Body of pancreas (tissue), 4 donors: ENCODE data around the gene TRIOBP. TPM values are rescaled to one million over a fixed set of nuclear protein-coding genes. Genes with fewer than 3 reads are reported as not detected.
"Not testable (repeated sequence)": the region's sequence is repeated elsewhere in the genome, so short reads cannot be mapped to it uniquely, and the experiment has no call there.

Source experiments
- ATAC-seq: fragments of 150-250 bp; one replicate; pipeline ENCODE4 v1.9.1; 2016
- DNase-seq, 4 donors: peaks; one replicate each; pipeline ENCODE4 v3.0.0-alpha.2; 2019
- H3K27ac ChIP-seq, 4 donors: fragments of 200-600 bp; sonication (generic); 1 replicate in 3 of 4; 2 replicates in 1 of 4; pipeline versions ENCODE4 v1.5.1 to v1.6.1; 2016 to 2019; ENCODE audit warnings: mild to moderate bottlenecking in 1 of 4, mixed read lengths in 1 of 4, moderate library complexity in 1 of 4
- H3K27me3 ChIP-seq, 2 donors: fragments of 200-600 bp; sonication (generic); one replicate each; pipeline ENCODE4 v1.6.0; 2016; ENCODE audit warnings: mild to moderate bottlenecking in 1 of 2
- H3K36me3 ChIP-seq, 2 donors: fragments of 200-600 bp; sonication (generic); replicated peaks in 1 of 2; 2 replicates each; pipeline ENCODE4 v1.5.1; 2016; ENCODE audit warnings: low read depth in 2 of 2; ENCODE audit not compliant: insufficient read depth in 1 of 2
- H3K4me1 ChIP-seq: fragments of 200-600 bp; sonication (generic); one replicate; pipeline ENCODE4 v1.6.0; 2016
- H3K4me3 ChIP-seq, 2 donors: fragments of 200-600 bp; sonication (generic); 1 replicate in 1 of 2; 2 replicates in 1 of 2; pipeline ENCODE4 v1.5.1; 2016 to 2019
- H3K9me3 ChIP-seq, 3 donors: fragments of 200-600 bp; sonication (generic); 1 replicate in 2 of 3; 2 replicates in 1 of 3; pipeline ENCODE4 v1.5.1; 2016
- CTCF ChIP-seq, 7 experiments: fragments of 450-650 bp in 4 of 7; fragments of 200-600 bp in 3 of 7; sonication (generic) in 3 of 7; IDR thresholded peaks; one replicate each; pipeline ENCODE4 v1.5.1; 2016 to 2019; ENCODE audit warnings: antibody characterized with exemption in 7 of 7
- POLR2A ChIP-seq, 3 donors: fragments of 450-650 bp; IDR thresholded peaks; one replicate each; pipeline ENCODE4 v1.6.1; 2016; ENCODE audit warnings: antibody characterized with exemption in 3 of 3, mild to moderate bottlenecking in 2 of 3
- WGBS, 2 donors: methylation state at CpG; one replicate each; pipeline ENCODE4 v1.1.5; 2017; 5-methylcytosine and 5-hydroxymethylcytosine counted together
- intact Hi-C: fragments of 100-400 bp; cut with DNase I; formaldehyde crosslinking; loops from one replicate; pipeline ENCODE4 v1.15.1; 2023
- total RNA-seq, 2 donors: library from RNA; depleted of rRNA; stranded (reverse); fragments of >200 nt; gene quantifications; one replicate each; pipeline ENCODE4 v1.1.0, GENCODE V29; 2016

Gene TRIOBP
- total RNA-seq, 2 donors from 2014 or later: 65.6 to 76.5 TPM

GRCh38 chr22:37716708-37717107, 19.9 kb downstream of the TRIOBP start:
- intact Hi-C loops: no loop called here
- no peak for ATAC-seq
- 89 to 91% methylated on average over 9 of the region's 9 CpGs for WGBS, 2 donors
- H3K36me3 ChIP-seq: no peaks in the 10 kb centered on the region
- DNase-seq: no peak
- H3K4me3 ChIP-seq: no peak overlapping the region
- no peak for TF ChIP-seq POLR2A (IDR thresholded peaks at IDR 0.05)
- TF ChIP-seq CTCF (IDR thresholded peaks at IDR 0.05): no peak
- no peaks in the 10 kb centered on the region for H3K27me3 ChIP-seq
- no peaks in the 10 kb centered on the region for H3K4me1 ChIP-seq
- H3K27ac ChIP-seq: no peak overlapping the region
- H3K9me3 ChIP-seq: no peaks in the 10 kb centered on the region

GRCh38 chr22:37717235-37717634, 20.4 kb downstream of the TRIOBP start:
- ATAC-seq, H3K27ac ChIP-seq, intact Hi-C loops, H3K9me3 ChIP-seq, H3K36me3 ChIP-seq, H3K4me3 ChIP-seq, H3K27me3 ChIP-seq, H3K4me1 ChIP-seq, DNase-seq: not testable (repeated sequence)
- 91 to 98% methylated on average over 7 of the region's 7 CpGs for WGBS, 2 donors

- intact Hi-C loops, ATAC-seq: not testable (repeated sequence)
Observed at GRCh38 chr22:37717746-37718305, 21.0 kb downstream of the TRIOBP start.

GRCh38 chr22:37725551-37726240, 28.8 kb downstream of the TRIOBP start:
- DNase-seq (no peak), ATAC-seq (no peak)
- H3K4me3 ChIP-seq: no peak overlapping the region
- TF ChIP-seq CTCF (IDR thresholded peaks at IDR 0.05) (no peak), POLR2A (IDR thresholded peaks at IDR 0.05) (no peak)
- H3K27ac ChIP-seq: no peak overlapping the region
- intact Hi-C loops: no loop called here
- H3K9me3 ChIP-seq: no peaks in the 10 kb centered on the region
- H3K4me1 ChIP-seq: peaks cover 17% of the 10 kb centered on the region
- no peaks in the 10 kb centered on the region for H3K27me3 ChIP-seq
- WGBS, 2 donors: 86 to 94% methylated on average over 24 of the region's 25 CpGs
- no peaks in the 10 kb centered on the region for H3K36me3 ChIP-seq

More at GRCh38 chr22:37717746-37718305, 21.0 kb downstream of the TRIOBP start:
- not testable (repeated sequence) for H3K9me3 ChIP-seq, H3K27ac ChIP-seq, H3K4me1 ChIP-seq, H3K36me3 ChIP-seq, DNase-seq, H3K4me3 ChIP-seq, H3K27me3 ChIP-seq
- 93 to 99% methylated on average over 17 to 31 of the region's 38 CpGs for WGBS, 2 donors

GRCh38 chr22:37726241-37726887, 29.5 kb downstream of the TRIOBP start:
- H3K27me3 ChIP-seq: no peaks in the 10 kb centered on the region
- peaks cover 19% of the 10 kb centered on the region for H3K4me1 ChIP-seq
- ATAC-seq: no peak
- WGBS, 2 donors: 75 to 80% methylated on average over 4 to 18 of the region's 20 CpGs
- no peak overlapping the region for H3K27ac ChIP-seq
- no peaks in the 10 kb centered on the region for H3K9me3 ChIP-seq
- no peak overlapping the region for H3K4me3 ChIP-seq
- H3K36me3 ChIP-seq: no peaks in the 10 kb centered on the region
- TF ChIP-seq CTCF (IDR thresholded peaks at IDR 0.05) (peak in 2 of 7 experiments; percentile 4 to 6), POLR2A (IDR thresholded peaks at IDR 0.05) (no peak)
- intact Hi-C loops: no loop called here
- no peak for DNase-seq
